HFF-Myc (cell line): ENCODE data around the gene CIC.

ENCODE experiments used
- DNase-seq: peaks from one replicate; pipeline ENCODE4 v3.0.0-alpha.2; 2011; ENCODE audit warnings: low read depth; ENCODE audit errors: extremely low read depth
- H3K4me3 ChIP-seq: replicated peaks from 2 replicates; pipeline ENCODE4 v1.5.1; 2011; ENCODE audit warnings: low read depth, mild to moderate bottlenecking, control low read depth, low read length
- CTCF ChIP-seq: IDR thresholded peaks from 2 replicates; pipeline ENCODE4 v1.5.1; 2012; ENCODE audit warnings: mild to moderate bottlenecking, low read depth, low read length, control low read depth; ENCODE audit errors: missing control alignments

Gene CIC

GRCh38 chr19:42228641-42229040 is 40.4 kb upstream of the CIC start:
- no peak overlapping the region for H3K4me3 ChIP-seq
- no peak for TF ChIP-seq CTCF
- no peak for DNase-seq

- H3K4me3 ChIP-seq = no peak overlapping the region
- DNase-seq = no peak
- no peak for TF ChIP-seq CTCF
Measured at GRCh38 chr19:42229301-42229854, 39.7 kb upstream of the CIC start.

GRCh38 chr19:42229855-42230351 is 39.1 kb upstream of the CIC start:
- TF ChIP-seq CTCF = no peak
- no peak overlapping the region for H3K4me3 ChIP-seq
- DNase-seq = no peak

- no peak overlapping the region for H3K4me3 ChIP-seq
- DNase-seq = no peak
- TF ChIP-seq CTCF = no peak
Measured at GRCh38 chr19:42230571-42230970, 38.5 kb upstream of the CIC start.

- no peak for DNase-seq
- no peak overlapping the region for H3K4me3 ChIP-seq
- no peak for TF ChIP-seq CTCF
Measured at GRCh38 chr19:42232435-42232834, 36.6 kb upstream of the CIC start.

GRCh38 chr19:42233106-42233505 is 35.9 kb upstream of the CIC start:
- no peak for TF ChIP-seq CTCF
- DNase-seq = no peak
- no peak overlapping the region for H3K4me3 ChIP-seq
